Upper lobe of left lung (tissue), 6 donors: Measurements from ENCODE around the gene DNAJB8. TPM values are rescaled to one million over a fixed set of nuclear protein-coding genes. Genes with fewer than 3 reads are reported as not detected.

ENCODE experiments used
- ATAC-seq, 2 donors: fragments of 200-7000 bp; cut with Tn5 transposase; one replicate each; pipeline ENCODE4 v1.9.1; 2022; ENCODE audit warnings: mild to moderate bottlenecking in 2 of 2, moderate library complexity in 2 of 2; ENCODE audit not compliant: low FRiP score in 2 of 2
- DNase-seq, 2 donors: peaks; one replicate each; pipeline ENCODE4 v3.0.0-alpha.2; 2019 to 2020
- H3K27ac ChIP-seq, 4 donors: fragments of 200-600 bp; sonication (generic); one replicate each; pipeline ENCODE4 v1.5.1; 2016 to 2019
- H3K27me3 ChIP-seq, 4 donors: fragments of 200-600 bp; sonication (generic); one replicate each; pipeline ENCODE4 v1.5.1; 2017 to 2019
- H3K36me3 ChIP-seq, 4 donors: fragments of 200-600 bp; sonication (generic); one replicate each; pipeline ENCODE4 v1.5.1; 2016 to 2019
- H3K4me1 ChIP-seq, 4 donors: fragments of 200-600 bp; sonication (generic); one replicate each; pipeline ENCODE4 v1.5.1; 2018 to 2019
- H3K4me3 ChIP-seq, 4 donors: fragments of 200-600 bp; sonication (generic); one replicate each; pipeline ENCODE4 v1.5.1; 2017 to 2019; ENCODE audit warnings: mild to moderate bottlenecking in 2 of 4, moderate library complexity in 1 of 4
- H3K9me3 ChIP-seq, 4 donors: fragments of 200-600 bp; sonication (generic); one replicate each; pipeline ENCODE4 v1.5.1; 2018 to 2019
- CTCF ChIP-seq, 6 experiments: fragments of 450-650 bp in 4 of 6; fragments of 200-600 bp in 2 of 6; sonication (generic) in 2 of 6; IDR thresholded peaks; one replicate each; pipeline ENCODE4 v1.5.1; 2016 to 2019; ENCODE audit warnings: antibody characterized with exemption in 6 of 6
- EP300 ChIP-seq, 4 donors: sonication (generic); formaldehyde crosslinking; IDR thresholded peaks; one replicate each; pipeline ENCODE4 v1.5.1; 2017; ENCODE audit warnings: antibody characterized with exemption in 4 of 4, control low read depth in 2 of 4
- POLR2A ChIP-seq, 4 donors: fragments of 450-650 bp; IDR thresholded peaks; one replicate each; pipeline ENCODE4 v1.5.1; 2016 to 2017; ENCODE audit warnings: antibody characterized with exemption in 4 of 4, mild to moderate bottlenecking in 2 of 4
- POLR2AphosphoS5 ChIP-seq, 2 donors: sonication (generic); formaldehyde crosslinking; IDR thresholded peaks; one replicate each; pipeline ENCODE4 v1.5.1; 2017; ENCODE audit warnings: antibody characterized with exemption in 2 of 2
- WGBS, 2 donors: methylation state at CpG; one replicate each; pipeline ENCODE4 v1.1.5; 2017 to 2018; 5-methylcytosine and 5-hydroxymethylcytosine counted together
- total RNA-seq, 6 donors: library from RNA; depleted of rRNA in 4 of 6; stranded (reverse); fragments of >200 nt in 4 of 6; gene quantifications; one replicate each; pipeline versions ENCODE4 v1.1.0 to v1.2.1, GENCODE V29; 2016 to 2021
- donor health status: DM: no; HTN: no; CAD: no; lungs with moderate emphysema.
- donor health status: DM: no; HTN: yes; CAD: no; lungs with severe emphysema.

DNAJB8 gene
- total RNA-seq, 6 donors from 2014 or later = not detected

- Histone ChIP-seq H3K36me3 (no peaks in the 10 kb centered on the region), H3K27ac (no peak overlapping the region), H3K4me3 (no peak overlapping the region), H3K4me1 (peaks cover 14 to 19% (median 14%) of the 10 kb centered on the region in 4 donors), H3K9me3 (no peaks in the 10 kb centered on the region), H3K27me3 (peaks cover 0 to 19% (median 8%) of the 10 kb centered on the region in 4 donors)
- 68 to 70% methylated on average over 3 of the region's 3 CpGs for WGBS, 2 donors
- no peak for DNase-seq
- ATAC-seq = no peak
- TF ChIP-seq CTCF (IDR thresholded peaks at IDR 0.05) (no peak), EP300 (IDR thresholded peaks at IDR 0.05) (no peak), POLR2A (IDR thresholded peaks at IDR 0.05) (no peak), POLR2AphosphoS5 (IDR thresholded peaks at IDR 0.05) (no peak)
These were observed 34.7 kb upstream of the DNAJB8 start for GRCh38 chr3:128501431-128501830.

GRCh38 chr3:128500556-128500955 is 33.9 kb upstream of the DNAJB8 start:
- no peaks in the 10 kb centered on the region for H3K36me3 ChIP-seq
- 84 to 86% methylated on average over 4 of the region's 4 CpGs for WGBS, 2 donors
- H3K4me1 ChIP-seq = peaks cover 14 to 28% (median 14%) of the 10 kb centered on the region in 4 donors
- peaks cover 0 to 24% (median 8%) of the 10 kb centered on the region in 4 donors for H3K27me3 ChIP-seq
- ATAC-seq (no peak), DNase-seq (no peak)
- H3K4me3 ChIP-seq = no peak overlapping the region
- no peak overlapping the region for H3K27ac ChIP-seq
- H3K9me3 ChIP-seq = no peaks in the 10 kb centered on the region
- no peak for TF ChIP-seq POLR2A (IDR thresholded peaks at IDR 0.05)
- no peak for TF ChIP-seq POLR2AphosphoS5 (IDR thresholded peaks at IDR 0.05)
- no peak for TF ChIP-seq CTCF (IDR thresholded peaks at IDR 0.05)
- no peak for TF ChIP-seq EP300 (IDR thresholded peaks at IDR 0.05)

GRCh38 chr3:128499724-128500275 is 33.1 kb upstream of the DNAJB8 start:
- no peak for ATAC-seq
- Histone ChIP-seq H3K4me3 (no peak overlapping the region), H3K27ac (no peak overlapping the region), H3K36me3 (no peaks in the 10 kb centered on the region), H3K4me1 (peaks cover 14 to 31% (median 14%) of the 10 kb centered on the region in 4 donors), H3K9me3 (no peaks in the 10 kb centered on the region), H3K27me3 (peaks cover 0 to 24% (median 8%) of the 10 kb centered on the region in 4 donors)
- WGBS, 2 donors = 87 to 93% methylated on average over 4 of the region's 4 CpGs
- TF ChIP-seq POLR2A (IDR thresholded peaks at IDR 0.05) = no peak
- TF ChIP-seq EP300 (IDR thresholded peaks at IDR 0.05) = no peak
- TF ChIP-seq POLR2AphosphoS5 (IDR thresholded peaks at IDR 0.05) = no peak
- TF ChIP-seq CTCF (IDR thresholded peaks at IDR 0.05) = no peak
- DNase-seq = peak in 1 of 2 donors; percentile 3

- 77 to 90% methylated on average over 15 of the region's 15 CpGs for WGBS, 2 donors
- peak in 1 of 2 donors; percentile 13 for DNase-seq
- peaks cover 0 to 25% (median 8%) of the 10 kb centered on the region in 4 donors for H3K27me3 ChIP-seq
These were observed 32.3 kb upstream of the DNAJB8 start for GRCh38 chr3:128498901-128499530.

GRCh38 chr3:128498127-128498626 is 31.5 kb upstream of the DNAJB8 start:
- Histone ChIP-seq H3K9me3 (no peaks in the 10 kb centered on the region), H3K4me1 (peaks cover 14 to 42% (median 15%) of the 10 kb centered on the region in 4 donors), H3K4me3 (peak overlapping the region in 3 of 4 donors; percentile 40 to 63 (median 62)), H3K27me3 (peaks cover 0 to 34% (median 11%) of the 10 kb centered on the region in 4 donors), H3K27ac (peak overlapping the region in 3 of 4 donors; percentile 27 to 48 (median 46)), H3K36me3 (no peaks in the 10 kb centered on the region)
- WGBS, 2 donors = 28 to 30% methylated on average over 5 of the region's 5 CpGs
- ATAC-seq (no peak), DNase-seq (peak in 1 of 2 donors; percentile 15)
- TF ChIP-seq CTCF (IDR thresholded peaks at IDR 0.05) (peak in 2 of 6 experiments; percentile 2 to 25), POLR2A (IDR thresholded peaks at IDR 0.05) (no peak), EP300 (IDR thresholded peaks at IDR 0.05) (no peak)

More at GRCh38 chr3:128498901-128499530, 32.3 kb upstream of the DNAJB8 start:
- H3K36me3 ChIP-seq = no peaks in the 10 kb centered on the region
- TF ChIP-seq EP300 (IDR thresholded peaks at IDR 0.05) = no peak
- H3K4me1 ChIP-seq = peaks cover 14 to 33% (median 14%) of the 10 kb centered on the region in 4 donors
- H3K9me3 ChIP-seq = no peaks in the 10 kb centered on the region
- no peak overlapping the region for H3K27ac ChIP-seq
- no peak overlapping the region for H3K4me3 ChIP-seq
- ATAC-seq = no peak
